GM12875 (cell line): ENCODE measurements around the gene FSTL5.

Experiments used
- H3K4me3 ChIP-seq: one replicate; pipeline ENCODE4 v1.5.1; 2011; ENCODE audit warnings: low read depth, low read length, control low read depth
- TF ChIP-seq, protein P1 (sequence below): IDR thresholded peaks from 2 replicates; pipeline ENCODE4 v1.5.1; 2011; ENCODE audit warnings: low read depth, mild to moderate bottlenecking, control low read depth, inconsistent platforms, low read length, moderate library complexity, borderline replicate concordance; ENCODE audit not compliant: insufficient read depth

The FSTL5 gene

DNA sequence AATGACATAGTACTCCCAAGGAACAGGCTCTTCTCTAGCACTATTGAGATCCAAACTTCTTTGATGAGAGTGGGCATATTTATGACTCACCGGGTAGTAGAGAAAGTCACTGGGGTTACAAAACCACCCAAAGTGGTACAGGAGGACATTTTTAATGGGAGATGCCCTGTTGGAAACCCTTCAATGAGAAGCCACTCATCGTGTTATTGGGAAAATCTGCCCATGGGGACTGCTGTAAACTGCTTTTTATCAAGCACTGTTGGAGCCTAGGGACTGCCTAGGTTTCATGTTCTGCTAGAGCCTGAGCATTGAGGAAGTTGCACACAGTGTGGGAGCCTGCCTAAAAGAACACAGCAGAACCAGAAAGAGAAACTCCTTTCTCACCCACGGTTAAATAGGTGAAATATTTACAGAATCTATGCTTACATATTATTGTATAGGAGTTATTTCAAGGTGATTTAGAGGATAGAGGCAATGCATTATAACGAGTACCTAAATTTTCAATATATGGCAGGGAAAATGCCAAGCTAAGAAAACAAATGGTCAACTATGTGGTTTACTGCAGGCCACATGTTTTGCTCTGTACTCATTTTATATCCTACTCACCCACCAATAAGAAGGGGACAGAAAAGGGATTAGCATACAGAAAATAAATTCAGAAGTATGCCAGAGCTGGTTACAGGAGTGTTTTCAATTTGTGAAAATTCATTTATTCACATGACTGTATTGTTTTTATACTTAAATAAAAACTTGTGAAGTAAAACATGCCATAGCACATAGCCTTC is 559.1 kb downstream of the FSTL5 start:
- TF ChIP-seq, protein P1, sequence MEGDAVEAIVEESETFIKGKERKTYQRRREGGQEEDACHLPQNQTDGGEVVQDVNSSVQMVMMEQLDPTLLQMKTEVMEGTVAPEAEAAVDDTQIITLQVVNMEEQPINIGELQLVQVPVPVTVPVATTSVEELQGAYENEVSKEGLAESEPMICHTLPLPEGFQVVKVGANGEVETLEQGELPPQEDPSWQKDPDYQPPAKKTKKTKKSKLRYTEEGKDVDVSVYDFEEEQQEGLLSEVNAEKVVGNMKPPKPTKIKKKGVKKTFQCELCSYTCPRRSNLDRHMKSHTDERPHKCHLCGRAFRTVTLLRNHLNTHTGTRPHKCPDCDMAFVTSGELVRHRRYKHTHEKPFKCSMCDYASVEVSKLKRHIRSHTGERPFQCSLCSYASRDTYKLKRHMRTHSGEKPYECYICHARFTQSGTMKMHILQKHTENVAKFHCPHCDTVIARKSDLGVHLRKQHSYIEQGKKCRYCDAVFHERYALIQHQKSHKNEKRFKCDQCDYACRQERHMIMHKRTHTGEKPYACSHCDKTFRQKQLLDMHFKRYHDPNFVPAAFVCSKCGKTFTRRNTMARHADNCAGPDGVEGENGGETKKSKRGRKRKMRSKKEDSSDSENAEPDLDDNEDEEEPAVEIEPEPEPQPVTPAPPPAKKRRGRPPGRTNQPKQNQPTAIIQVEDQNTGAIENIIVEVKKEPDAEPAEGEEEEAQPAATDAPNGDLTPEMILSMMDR = no peak
- no peak overlapping the region for H3K4me3 ChIP-seq

DNA sequence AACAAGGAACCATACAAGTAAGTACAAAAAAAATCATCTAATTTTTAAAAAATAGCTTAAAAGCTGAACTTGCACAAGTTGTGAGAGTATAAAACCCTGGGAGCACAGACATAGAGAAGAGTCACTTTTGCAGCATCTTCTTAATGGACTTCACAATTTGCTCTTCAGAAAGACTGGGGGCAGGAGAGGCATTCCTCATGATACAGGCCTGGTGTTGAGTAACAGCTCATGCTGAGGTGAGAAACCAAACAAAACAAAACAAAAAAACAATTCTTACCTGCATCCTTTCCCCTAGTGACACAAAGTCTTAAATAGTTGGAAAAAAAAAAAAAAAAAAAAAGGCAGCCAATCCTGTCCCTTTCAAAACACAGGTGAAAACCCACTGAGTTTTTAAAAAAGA is 562.8 kb downstream of the FSTL5 start:
- TF ChIP-seq, protein P1 = no peak
- no peak overlapping the region for H3K4me3 ChIP-seq

DNA sequence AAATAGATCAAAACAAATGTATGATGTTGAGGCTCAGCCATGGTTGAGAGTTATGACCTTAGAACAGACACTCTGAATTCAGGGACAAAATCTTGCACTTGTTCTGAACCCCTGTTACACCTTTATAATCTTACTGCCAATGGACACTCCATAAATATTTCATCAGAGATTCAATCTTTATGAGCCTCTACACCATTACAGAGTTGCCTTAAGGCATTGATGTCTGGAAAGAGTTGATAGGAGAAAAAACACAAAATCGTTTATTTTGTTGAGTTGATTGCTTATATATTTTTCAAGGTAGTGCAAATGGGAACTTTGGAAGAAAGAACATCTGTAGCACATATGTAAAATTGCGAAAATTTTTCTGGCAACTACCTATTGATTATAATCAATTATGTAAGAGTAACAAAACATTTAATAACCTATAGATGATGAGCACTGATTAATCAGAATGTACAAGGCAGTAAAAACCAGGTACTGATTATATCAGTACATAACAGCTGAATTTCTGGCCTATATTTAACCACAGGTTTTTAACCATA is 568.5 kb downstream of the FSTL5 start:
- TF ChIP-seq, protein P1 = no peak
- no peak overlapping the region for H3K4me3 ChIP-seq

DNA sequence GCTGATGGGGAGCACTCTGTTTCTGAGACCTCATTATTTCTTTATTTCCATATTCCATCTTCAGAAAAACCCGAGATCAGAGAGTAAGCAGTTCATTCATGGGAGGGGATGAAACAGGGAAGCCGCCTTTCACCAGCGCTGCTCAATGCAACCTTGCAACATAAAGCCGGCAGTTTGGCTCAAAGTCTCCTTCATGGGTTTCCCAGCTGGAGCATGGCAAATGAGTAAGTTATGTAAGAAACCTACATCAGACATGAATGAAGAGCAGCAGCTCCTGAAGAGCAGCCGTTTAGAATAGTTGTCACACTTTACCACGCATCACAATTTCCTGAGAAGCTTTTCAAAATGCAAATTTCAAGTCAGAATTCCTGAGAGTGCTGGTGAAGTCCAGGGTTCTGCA is 578.8 kb downstream of the FSTL5 start:
- TF ChIP-seq, protein P1 = no peak
- H3K4me3 ChIP-seq = no peak overlapping the region

DNA sequence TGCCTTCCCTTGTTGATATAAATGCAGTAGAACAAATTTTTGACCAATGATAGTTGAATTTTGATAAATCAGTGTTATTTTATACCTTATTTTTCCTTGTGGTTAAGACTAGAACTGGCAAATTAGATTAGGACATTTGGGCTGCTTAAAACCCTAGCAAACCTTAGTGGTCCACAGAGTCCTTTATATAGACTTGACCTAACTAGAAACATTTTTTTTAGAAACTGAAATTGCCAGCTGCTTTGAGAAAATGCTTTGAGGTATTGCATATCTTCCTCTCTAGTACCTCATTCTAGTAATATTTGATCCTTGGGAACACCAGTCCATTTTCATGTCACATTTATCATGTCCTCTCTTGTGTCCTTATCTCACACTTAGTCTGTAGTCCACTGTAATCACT is 580.3 kb downstream of the FSTL5 start:
- no peak overlapping the region for H3K4me3 ChIP-seq
- TF ChIP-seq, protein P1 = no peak

DNA sequence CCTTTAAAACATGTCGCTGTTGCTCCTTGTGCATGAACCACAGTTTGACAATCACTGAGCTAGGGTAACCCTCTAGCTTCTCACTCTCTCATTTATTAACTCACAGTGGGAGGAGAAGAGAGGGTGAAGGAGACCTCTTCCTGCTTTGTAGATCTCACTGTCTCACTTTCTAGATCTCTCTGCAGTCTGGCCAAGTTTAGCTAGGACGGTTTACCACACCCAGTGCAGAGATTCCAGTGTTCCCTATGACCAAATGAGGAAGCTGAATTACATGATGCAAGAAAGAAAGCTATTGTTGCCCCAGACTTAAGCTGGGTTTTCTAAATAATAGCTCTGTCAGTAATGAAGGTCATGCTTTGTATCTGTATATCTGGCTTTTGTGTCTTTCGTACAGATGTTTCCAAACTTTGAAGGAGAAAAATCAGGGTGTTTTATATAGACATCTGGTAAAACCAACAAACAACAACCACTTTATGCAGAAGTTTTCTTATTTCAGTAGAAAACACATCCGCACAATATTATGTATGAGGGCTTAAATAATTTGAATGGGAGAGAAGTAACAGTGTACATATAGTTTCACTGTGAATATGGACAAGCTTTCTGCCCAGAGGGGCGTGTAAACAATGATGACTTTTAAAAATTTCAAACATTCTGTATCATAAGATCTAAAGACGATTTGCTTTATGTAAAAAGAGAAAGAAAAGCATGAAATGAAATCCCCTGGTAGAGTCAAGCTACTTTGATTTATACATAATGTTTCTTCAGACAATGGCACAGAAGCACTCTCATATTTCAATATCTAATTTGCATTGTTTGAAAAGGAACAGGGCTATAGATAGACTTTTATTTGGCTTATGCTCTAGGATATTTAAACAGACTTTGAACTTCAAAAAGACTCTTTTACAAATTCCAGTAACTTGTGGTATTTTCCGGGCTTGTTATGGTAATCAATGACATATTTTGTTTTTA is 582.3 kb downstream of the FSTL5 start:
- no peak overlapping the region for H3K4me3 ChIP-seq
- TF ChIP-seq, protein P1 = no peak
